ENCODE results near the gene RPAP3.
"Not testable (repeated sequence)": the region's sequence is repeated elsewhere in the genome, so short reads cannot be mapped to it uniquely, and the experiment has no call there.

Gene RPAP3

DNA sequence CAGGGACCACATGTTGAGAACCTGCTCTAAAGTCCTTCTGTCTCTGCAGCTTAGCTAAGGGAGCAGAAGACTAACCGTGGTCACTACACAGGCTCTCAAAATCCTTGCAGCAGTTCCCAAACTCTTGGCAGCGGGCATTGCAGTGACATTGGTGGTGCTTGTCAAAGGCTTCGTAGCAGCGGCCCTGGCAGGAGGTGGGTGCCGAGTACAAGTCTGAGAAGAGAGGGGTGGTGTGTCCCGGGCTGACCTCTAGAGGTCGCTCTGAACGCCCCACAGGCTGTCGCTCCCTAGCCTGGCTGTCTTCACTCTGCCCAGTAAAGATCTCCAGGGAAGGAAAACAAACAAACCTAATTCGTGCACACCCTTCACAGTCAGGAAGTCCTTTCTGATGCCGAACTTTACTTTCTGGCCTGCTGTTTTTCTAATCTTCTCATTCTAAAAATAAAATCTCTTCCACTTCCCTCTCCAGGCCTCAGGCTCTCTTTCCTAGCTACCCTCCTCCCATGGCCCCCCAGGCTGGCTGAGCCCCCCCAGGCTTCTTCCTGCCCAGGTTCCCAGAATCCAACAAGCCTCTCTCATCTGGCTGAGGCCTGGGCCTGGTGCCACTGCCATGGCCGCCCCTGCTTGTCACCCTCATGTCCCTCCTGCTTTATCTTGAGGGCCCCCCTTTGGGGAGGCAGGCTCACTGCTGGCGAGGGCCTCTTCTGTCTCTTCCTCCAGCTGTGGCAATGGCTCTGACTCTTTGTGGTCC, 11.8 kb upstream of the RPAP3 start:
- peak; percentile 55 for DNase-seq

DNA sequence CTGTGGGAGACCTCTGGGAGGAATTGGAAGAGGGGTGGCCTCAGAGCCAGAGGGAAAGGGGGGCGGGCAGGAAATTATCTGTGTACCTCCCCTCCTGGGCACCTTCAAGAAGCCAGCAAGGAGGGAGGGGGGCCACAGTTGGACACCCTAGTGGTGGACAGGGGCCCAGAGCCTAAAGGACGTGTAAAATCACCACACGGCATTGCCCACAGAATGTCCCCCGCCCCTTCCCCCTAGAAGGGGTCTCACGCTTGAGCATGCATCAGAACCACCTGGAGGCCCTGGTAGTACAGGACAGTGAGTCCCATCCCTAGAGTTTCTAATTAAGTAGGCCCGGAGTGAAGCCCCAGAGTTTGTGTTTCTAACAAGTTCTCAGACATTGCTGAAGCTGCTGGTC, 11.2 kb upstream of the RPAP3 start:
- DNase-seq, result no peak

GRCh38 chr12:47715877-47716548, 10.2 kb upstream of the RPAP3 start:
- DNase-seq, result no peak

DNA sequence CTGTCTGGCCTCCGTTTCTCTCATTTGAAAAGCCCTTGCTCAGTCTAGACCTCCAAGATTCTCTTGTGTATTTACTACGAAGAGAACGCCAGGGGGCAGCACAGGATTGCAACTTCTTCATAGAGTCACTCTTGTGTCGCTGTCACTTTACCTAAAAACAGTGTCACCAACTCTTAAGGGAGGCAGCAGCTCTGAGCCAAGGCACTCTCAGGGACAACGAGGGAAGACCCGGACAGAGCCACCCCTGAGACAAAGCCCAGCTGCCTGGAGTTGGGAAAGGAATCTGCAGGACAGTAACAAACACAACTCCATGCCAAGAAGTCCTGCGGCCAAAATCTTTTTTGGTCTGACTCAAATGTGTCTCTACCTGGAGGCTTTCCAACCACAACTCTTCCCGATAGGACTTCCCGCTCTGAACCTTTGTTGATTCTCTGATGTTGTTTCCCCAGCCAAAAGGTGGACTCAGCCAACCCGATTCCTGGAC, 9.6 kb upstream of the RPAP3 start:
- DNase-seq, result peak; percentile 49

DNA sequence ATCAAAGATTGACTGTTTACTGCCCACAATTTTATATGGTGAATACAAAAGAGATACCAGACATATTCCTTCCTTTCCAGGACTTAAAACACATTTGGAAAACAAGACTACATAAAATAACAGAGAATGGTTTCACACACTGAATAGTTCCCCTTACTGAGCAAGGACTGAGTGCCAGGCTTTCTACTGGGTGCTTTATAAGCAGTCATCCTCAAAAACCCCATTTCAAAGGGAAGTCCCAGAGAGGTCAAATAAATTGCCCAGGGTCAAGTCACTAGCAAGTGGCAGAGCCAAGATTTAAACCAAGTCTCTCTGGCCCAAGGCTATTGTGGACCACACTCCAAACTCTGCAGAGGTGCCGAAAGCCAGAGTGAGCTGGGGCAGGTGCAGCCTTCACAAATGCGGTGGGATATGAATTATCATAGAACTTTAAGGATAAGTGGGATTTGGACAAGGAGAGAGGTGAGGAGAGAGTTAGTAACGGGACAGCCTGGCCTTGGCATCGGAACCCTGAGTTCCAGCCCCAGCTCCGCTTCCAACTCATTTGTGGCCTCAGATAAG, 9.1 kb upstream of the RPAP3 start:
- DNase-seq, result no peak

DNA sequence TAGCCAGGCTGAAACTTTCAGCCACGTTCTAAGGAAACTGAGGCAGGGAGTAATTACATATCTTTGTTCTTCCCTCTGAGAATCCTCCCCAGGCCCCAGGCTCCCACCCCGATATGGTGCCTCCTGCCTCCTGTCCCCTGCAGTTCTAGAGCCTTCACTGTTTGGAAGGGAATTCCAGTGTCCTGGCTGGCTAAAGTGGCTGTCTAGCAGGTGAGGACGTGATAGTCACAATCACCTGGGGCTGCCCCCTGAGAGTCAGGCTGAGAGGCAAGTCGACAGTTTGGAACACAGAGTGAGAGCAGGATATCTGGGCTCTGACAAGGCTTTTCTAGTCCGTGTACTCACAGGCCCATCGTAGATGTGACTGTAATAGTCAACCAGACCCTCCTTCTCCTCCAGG, 6.3 kb upstream of the RPAP3 start:
- no peak for DNase-seq

GRCh38 chr12:47711448-47711847, 5.6 kb upstream of the RPAP3 start:
- DNase-seq, result no peak

DNA sequence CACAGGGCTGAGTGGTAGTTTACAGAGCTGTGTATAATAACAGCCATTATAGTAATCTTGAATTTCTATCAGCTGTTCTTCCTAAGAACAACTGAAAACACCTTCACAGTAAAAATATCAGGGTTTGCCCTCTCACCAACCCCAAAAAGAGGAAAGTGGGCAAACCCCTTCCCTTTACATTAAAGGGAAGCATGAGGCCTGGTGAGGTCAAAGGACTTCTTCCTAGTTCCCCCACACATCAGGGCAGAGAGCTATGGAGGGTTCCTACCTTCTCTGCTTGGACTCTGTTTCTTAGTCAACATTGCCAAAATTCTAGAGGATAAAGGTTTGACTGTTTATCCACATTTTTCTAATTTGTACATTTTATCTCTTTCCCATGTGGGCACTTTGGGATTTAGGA, 4.4 kb upstream of the RPAP3 start:
- no peak for DNase-seq

GRCh38 chr12:47709671-47710070, 3.8 kb upstream of the RPAP3 start:
- no peak for DNase-seq

GRCh38 chr12:47709237-47709636, 3.4 kb upstream of the RPAP3 start:
- DNase-seq, result no peak

DNA sequence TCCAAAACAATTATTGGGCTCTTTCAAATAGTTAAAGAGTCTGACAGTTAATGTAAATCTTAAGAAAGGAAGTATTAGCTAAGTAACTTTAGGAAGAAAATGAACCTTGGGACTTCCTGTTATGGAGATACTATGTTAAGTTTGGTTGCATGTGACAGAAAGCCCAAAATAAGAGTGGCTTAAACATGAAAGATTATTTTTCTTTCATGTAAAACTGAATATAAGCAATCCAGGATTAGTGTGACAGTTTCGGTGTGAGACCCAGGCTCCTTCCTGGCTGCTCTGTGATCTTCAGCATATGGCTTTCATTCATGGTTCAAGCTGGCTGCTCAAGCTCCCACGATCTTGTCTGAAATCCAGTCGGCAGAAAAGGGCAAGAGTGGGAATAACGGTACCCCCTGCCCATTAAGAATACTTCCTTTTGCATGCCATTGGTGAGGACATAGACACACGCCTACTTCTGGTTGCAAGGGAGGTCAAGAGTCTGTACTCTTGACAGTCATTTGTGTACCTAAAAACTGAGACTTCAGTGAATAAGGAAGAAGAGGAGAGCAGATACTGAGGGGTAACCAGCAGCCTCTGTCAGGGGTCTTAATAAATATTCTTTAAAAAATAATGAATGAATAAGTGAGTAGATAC, 2.2 kb upstream of the RPAP3 start:
- DNase-seq, result no peak

DNA sequence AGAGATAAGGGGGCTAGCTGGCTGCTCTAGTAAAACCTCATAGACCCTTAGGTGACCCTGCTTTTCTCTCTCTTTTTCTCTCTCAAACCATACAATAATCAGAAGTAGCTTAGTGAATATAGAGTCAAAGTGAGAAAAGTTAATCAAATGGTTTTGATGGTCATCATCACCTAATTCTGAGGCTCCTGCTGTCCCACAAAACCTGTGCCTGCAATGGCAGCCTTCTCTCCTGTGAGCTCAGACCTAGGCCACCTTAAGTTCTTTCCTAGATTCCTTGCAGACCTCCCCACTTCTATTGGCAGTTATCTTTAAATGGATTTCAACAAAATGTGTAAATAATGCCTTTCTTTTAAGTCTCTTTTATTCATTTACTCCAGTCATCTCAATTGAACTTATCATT, 1.5 kb upstream of the RPAP3 start:
- DNase-seq, result no peak

GRCh38 chr12:47705229-47705565, 633 bp downstream of the RPAP3 start:
- DNase-seq, result no peak

DNA sequence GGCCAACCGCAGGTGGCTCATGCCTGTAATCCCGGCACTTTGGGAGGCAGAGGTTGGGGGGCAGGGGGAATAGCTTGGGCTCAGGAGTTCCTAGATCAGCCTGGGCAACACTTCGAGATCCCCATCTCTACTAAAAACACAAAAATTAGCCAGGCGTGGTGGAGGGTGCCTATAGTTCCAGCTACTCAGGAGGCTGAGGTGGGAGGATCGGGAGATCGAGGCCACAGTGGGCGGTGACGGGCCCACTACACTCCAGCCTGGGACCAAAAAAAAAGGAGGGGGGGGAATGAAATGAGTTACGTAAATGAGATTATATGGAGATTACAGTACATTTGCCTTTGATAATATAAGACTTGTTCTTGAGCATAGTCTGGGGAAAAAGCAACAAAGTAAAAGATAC, 1.1 kb downstream of the RPAP3 start:
- DNase-seq, result no peak

DNA sequence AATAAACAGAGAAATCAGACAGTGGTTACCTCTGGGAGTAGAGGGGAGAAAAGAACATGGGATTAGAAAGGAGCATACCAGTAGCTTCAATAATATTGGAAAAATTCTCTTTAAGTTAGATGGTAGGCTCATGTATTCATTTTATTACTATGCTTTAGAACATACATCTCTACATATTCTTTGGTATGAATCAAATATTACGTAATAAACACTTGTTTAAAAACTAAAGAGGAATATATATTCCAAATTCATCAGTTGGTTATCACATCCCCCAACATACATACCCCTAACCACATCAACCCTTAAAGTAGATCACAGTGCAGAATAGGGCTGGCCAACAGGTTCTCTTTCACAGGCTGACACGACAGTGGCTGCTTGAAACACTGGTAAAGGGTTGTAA, 5.6 kb downstream of the RPAP3 start:
- no peak for DNase-seq

- DNase-seq, result no peak
These were observed 7.2 kb downstream of the RPAP3 start for GRCh38 chr12:47698631-47699030.

DNA sequence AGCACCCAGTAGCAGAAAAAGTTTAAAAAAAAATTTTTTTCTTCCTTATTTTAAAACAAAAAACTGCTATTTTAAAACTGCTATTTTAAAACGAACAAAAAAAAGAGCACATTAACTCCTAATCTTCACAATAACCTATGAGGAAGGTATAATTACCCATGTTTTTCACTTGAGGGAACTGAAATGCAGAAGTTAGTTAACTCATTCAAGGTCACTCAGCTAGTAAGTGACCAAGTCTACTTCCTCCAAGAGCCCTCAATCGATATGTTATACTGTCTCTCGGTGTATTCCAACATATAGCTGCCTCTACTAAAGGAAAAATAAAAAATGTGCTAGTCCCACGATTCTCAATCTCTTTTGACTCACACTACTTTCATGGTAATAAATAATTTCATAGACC, 7.8 kb downstream of the RPAP3 start:
- DNase-seq, result no peak

DNA sequence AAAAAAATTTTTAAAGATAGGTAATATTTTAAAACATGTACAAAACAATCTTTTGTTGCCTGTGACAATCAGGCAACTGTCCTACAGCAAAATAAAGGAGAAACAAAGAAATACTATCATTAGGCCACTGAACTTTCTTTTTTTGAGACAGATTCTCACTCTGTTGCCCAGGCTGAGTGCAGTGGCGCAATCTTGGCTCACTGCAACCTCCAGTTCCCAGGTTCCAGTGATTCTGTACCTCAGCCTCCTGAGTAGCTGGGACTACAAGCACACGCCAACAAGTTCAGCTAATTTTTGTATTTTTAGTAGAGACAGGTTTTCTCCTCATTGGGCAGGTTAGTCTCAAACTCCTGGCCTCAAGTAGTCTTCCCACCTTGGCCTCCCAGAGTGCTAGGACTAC, 16.6 kb downstream of the RPAP3 start:
- no peak for DNase-seq

DNA sequence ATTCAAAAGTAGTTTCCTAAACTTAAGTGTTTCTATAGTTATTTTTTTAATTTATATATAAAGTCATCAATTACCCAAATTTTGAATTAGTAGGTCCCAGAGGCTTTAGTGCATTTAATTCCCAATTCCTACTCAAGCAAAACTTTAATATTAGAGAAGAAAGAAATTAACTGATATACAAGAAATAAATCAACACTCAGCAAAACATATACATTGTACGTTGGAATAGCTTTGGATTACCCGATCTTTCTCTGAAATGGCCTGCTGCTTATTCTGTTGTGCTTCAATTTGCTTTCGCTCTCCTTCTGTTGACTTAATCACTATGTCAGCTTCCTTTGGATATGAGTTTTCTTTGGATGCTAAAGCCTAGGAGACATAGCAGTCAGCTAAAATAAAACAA, 18.2 kb downstream of the RPAP3 start:
- DNase-seq, result no peak

DNA sequence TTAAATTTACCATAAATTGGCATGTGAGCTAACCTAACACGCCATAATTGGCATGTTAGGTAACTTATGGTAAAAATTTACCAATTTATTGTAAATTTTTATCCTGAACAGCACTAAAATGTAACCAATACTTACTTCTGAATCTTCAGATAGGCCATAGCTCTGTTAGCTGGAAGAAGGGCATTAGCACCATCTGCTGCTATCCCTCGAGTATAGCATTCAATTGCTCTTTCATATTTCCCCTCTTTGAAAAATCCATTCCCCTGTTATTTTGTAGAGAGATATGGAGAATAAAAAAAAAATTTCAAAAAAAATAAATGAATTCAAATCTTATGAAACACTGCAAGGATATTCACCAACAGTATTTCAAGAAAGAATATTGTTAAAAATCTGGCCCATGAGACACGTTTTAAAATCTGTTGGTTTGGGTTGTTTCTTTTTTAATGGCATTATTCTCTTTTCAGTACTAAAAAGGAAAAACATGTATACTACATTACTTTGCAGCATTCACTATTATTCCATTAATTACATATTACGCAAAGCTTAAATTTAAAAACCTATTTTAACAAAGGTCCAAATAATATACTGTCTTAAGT, 19.1 kb downstream of the RPAP3 start:
- no peak for DNase-seq

- no peak for DNase-seq
These were observed 26.0 kb downstream of the RPAP3 start for GRCh38 chr12:47679785-47680184.

GRCh38 chr12:47672068-47672467, 33.8 kb downstream of the RPAP3 start:
- no peak for DNase-seq

- DNase-seq, result not testable (repeated sequence)
These were observed 37.9 kb downstream of the RPAP3 start for GRCh38 chr12:47667935-47668334.
